PC-3 (cell line): ENCODE measurements around the gene PTGES. TPM values are rescaled to one million over a fixed set of nuclear protein-coding genes. Genes with fewer than 3 reads are reported as not detected.
A peak's percentile ranks its signal among the peaks of the same experiment; 100 is the strongest.

Source experiments
- ATAC-seq: fragments of 200-7000 bp; cut with Tn5 transposase; 2 replicates; pipeline ENCODE4 v1.9.1; 2020; ENCODE audit warnings: mild to moderate bottlenecking, moderate library complexity
- BruUV-seq: library from RNA; stranded (reverse); fragments of 400-500 nt; replicated peaks from 2 replicates; lab custom pipeline; 2021; lab: Mats Ljungman, UMichigan
- CTCF ChIA-PET: fragments of 300-600 bp; sonication (Branson Sonifier 250); formaldehyde crosslinking; loops from one replicate; lab custom pipeline; 2022; ENCODE audit warnings: antibody characterized with exemption; lab: Charles Lee
- POLR2A ChIA-PET: fragments of 300-600 bp; sonication (Branson Sonifier 250); formaldehyde crosslinking; loops from one replicate; lab custom pipeline; 2022; ENCODE audit warnings: antibody characterized with exemption; ENCODE audit not compliant: unreplicated experiment; lab: Charles Lee
- DNase-seq: peaks from one replicate; pipeline ENCODE4 v3.0.0-alpha.2; 2015
- H2AFZ ChIP-seq: fragments of 300-600 bp; sonication (generic); 2 replicates; pipeline ENCODE4 v1.6.0; 2016; ENCODE audit warnings: antibody characterized with exemption, low read length
- H3F3A ChIP-seq: fragments of 300-600 bp; sonication (generic); one replicate; pipeline ENCODE4 v1.6.0; 2017; ENCODE audit warnings: antibody characterized with exemption, low read length, control low read depth, mild to moderate bottlenecking; ENCODE audit not compliant: unreplicated experiment
- H3K27ac ChIP-seq: fragments of 300-600 bp; sonication (generic); 2 replicates; pipeline ENCODE4 v1.5.1; 2016; ENCODE audit warnings: mild to moderate bottlenecking, low read length
- H3K27me3 ChIP-seq: fragments of 300-600 bp; sonication (generic); 2 replicates; pipeline ENCODE4 v1.6.1; 2016; ENCODE audit warnings: low read length, mixed read lengths
- H3K36me3 ChIP-seq: fragments of 300-600 bp; sonication (generic); 2 replicates; pipeline ENCODE4 v1.6.1; 2016; ENCODE audit warnings: low read depth, mixed run types, low read length, mixed read lengths
- H3K4me1 ChIP-seq: fragments of 300-600 bp; sonication (generic); 2 replicates; pipeline ENCODE4 v1.5.1; 2016; ENCODE audit warnings: low read length; ENCODE audit not compliant: insufficient read depth
- H3K4me2 ChIP-seq: fragments of 300-600 bp; sonication (generic); 2 replicates; pipeline ENCODE4 v1.6.0; 2016; ENCODE audit warnings: low read length
- H3K4me3 ChIP-seq: fragments of 300-600 bp; sonication (generic); 2 replicates; pipeline ENCODE4 v1.5.1; 2016; ENCODE audit warnings: mild to moderate bottlenecking, low read length, mixed read lengths
- H3K79me2 ChIP-seq: fragments of 300-600 bp; sonication (generic); 2 replicates; pipeline ENCODE4 v1.6.1; 2017; ENCODE audit warnings: low read length, mixed read lengths
- H3K9ac ChIP-seq: fragments of 300-600 bp; sonication (generic); 2 replicates; pipeline ENCODE4 v1.6.0; 2016; ENCODE audit warnings: mild to moderate bottlenecking, low read length
- H3K9me2 ChIP-seq: fragments of 300-600 bp; sonication (generic); replicated peaks from 2 replicates; pipeline ENCODE4 v1.6.1; 2016; ENCODE audit warnings: mixed run types, low read length, mixed read lengths
- H3K9me3 ChIP-seq: fragments of 300-600 bp; sonication (generic); 2 replicates; pipeline ENCODE4 v1.6.1; 2016; ENCODE audit warnings: low read length, mixed read lengths
- H4K20me1 ChIP-seq: fragments of 300-600 bp; sonication (generic); 2 replicates; pipeline ENCODE4 v1.6.1; 2016; ENCODE audit warnings: low read length, mixed read lengths
- EZH2 ChIP-seq: fragments of 300-600 bp; sonication (generic); IDR thresholded peaks from one replicate; pipeline ENCODE4 v1.6.1; 2017; ENCODE audit warnings: antibody characterized with exemption, mild to moderate bottlenecking, low read length; ENCODE audit not compliant: unreplicated experiment
- EZH2phosphoT487 ChIP-seq: fragments of 300-600 bp; sonication (generic); IDR thresholded peaks from 2 replicates; pipeline ENCODE4 v1.6.1; 2018; ENCODE audit warnings: mild to moderate bottlenecking, antibody characterized with exemption, low read length, borderline replicate concordance
- intact Hi-C: fragments of 100-400 bp; cut with micrococcal nuclease; formaldehyde crosslinking; loops from 2 replicates; pipeline ENCODE4 v1.9.0; 2023
- total RNA-seq: library from RNA; depleted of rRNA; stranded (reverse); fragments of >200 nt; gene quantifications from 2 replicates; pipeline ENCODE4 v1.2.3, GENCODE V29; 2014
- TF ChIP-seq, protein P1 (sequence below): fragments of 300-600 bp; sonication (generic); conservative IDR thresholded peaks from 2 replicates; pipeline ENCODE4 v1.5.1; 2017; ENCODE audit warnings: antibody characterized with exemption, low read depth, mild to moderate bottlenecking, low read length

The PTGES gene
- total RNA-seq, 1 experiment from 2014 or later, result 21.0 TPM

DNA sequence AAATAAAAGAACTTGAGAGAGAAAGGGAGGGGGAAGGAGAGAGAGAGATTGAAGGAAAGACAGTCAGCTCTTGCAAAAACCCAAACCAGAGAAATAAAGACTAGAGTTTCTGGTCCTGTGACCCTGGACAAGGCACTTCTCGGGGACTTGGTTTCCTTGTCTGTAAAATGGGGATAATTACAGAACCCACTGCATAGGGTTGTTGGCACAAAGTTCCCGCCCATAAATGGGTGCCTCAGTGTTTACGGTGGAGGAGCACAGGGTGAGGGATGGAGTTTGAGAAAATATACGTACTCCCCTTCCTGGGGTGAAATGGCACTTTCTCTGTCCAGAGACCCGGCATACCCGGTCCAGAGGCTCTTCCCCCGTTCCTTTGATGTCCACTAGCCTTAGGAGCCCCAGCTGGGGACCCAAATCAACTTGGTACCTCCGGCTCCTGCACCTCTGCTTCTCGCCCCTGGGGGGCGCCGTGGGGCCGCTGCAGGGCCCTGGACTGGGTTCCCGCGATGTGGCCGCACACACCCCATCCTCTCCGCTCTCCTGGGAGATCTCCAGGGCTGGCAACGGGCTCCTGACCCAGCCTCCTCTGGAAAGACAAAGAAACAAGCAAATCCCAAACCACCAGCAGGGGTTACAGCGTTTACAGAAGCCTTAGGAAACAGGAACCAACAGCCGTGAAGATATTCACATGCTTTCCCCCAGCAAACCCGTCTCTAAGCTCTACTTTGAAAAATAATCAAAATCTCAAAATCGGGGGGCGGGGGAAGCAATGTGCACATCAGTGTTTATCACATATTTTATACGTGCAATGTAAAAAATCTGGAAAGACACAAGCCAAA, 26.3 kb downstream of the PTGES start:
- Histone ChIP-seq H4K20me1 (no peaks in the 10 kb centered on the region), H3K79me2 (no peaks in the 10 kb centered on the region), H3K9me2 (no peaks in the 10 kb centered on the region), H2AFZ (peak overlapping the region; percentile 52; the same call in 1 of the 2 replicates), H3K4me3 (peak overlapping the region; percentile 16; the same call in 1 of the 2 replicates), H3F3A (no peaks in the 10 kb centered on the region), H3K27me3 (no peaks in the 10 kb centered on the region), H3K27ac (no peak overlapping the region), H3K36me3 (no peaks in the 10 kb centered on the region), H3K9ac (no peak overlapping the region), H3K4me1 (no peaks in the 10 kb centered on the region), H3K9me3 (no peaks in the 10 kb centered on the region), H3K4me2 (peak overlapping the region; percentile 64)
- intact Hi-C loops, result loop anchor here (2.0 kb wide), 1 partner anchor 84 kb away; the partner anchor contains the start of gene ASB6
- ATAC-seq (peak; percentile 98), DNase-seq (peak; percentile 77)
- ChIA-PET POLR2A (no interaction called here), CTCF (interaction anchor here (0.6 to 1.3 kb wide), 3 partner anchors 55 to 70 kb away, joined by 3 to 6 read pairs (median 3); no protein-coding TSS in a partner anchor)
- TF ChIP-seq EZH2phosphoT487, result no peak
- TF ChIP-seq EZH2, result no peak
- TF ChIP-seq, protein P1, sequence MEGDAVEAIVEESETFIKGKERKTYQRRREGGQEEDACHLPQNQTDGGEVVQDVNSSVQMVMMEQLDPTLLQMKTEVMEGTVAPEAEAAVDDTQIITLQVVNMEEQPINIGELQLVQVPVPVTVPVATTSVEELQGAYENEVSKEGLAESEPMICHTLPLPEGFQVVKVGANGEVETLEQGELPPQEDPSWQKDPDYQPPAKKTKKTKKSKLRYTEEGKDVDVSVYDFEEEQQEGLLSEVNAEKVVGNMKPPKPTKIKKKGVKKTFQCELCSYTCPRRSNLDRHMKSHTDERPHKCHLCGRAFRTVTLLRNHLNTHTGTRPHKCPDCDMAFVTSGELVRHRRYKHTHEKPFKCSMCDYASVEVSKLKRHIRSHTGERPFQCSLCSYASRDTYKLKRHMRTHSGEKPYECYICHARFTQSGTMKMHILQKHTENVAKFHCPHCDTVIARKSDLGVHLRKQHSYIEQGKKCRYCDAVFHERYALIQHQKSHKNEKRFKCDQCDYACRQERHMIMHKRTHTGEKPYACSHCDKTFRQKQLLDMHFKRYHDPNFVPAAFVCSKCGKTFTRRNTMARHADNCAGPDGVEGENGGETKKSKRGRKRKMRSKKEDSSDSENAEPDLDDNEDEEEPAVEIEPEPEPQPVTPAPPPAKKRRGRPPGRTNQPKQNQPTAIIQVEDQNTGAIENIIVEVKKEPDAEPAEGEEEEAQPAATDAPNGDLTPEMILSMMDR, result peak; percentile 87
- BruUV-seq, result no TSS peak

DNA sequence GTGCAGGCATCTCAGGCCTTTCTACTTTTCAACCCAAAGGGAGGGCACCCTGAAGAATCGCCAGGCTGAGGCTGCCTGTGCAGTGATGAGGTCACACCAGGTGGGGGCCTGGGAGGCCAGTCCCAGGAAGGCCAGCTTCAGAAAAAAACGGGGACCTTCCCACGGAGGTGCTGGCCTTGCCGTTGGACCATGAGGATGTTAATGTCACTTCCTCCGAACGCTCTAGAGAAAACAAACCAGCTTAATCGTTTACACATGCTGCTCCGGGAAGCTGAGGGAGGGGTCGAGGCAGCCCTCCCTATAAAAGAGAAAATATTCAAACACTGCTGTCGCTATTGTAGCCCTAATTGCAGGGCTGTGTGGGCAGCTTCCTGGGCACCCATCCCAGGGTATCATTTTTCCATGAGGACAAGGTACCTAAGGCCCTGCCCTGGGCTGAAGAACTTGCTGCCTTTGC, 27.0 kb downstream of the PTGES start:
- Histone ChIP-seq H3K4me2 (no peak overlapping the region), H3K9me3 (no peaks in the 10 kb centered on the region), H3K4me3 (no peak overlapping the region), H4K20me1 (no peaks in the 10 kb centered on the region), H3K9ac (no peak overlapping the region), H3K4me1 (no peaks in the 10 kb centered on the region), H3K36me3 (no peaks in the 10 kb centered on the region), H3K27ac (no peak overlapping the region), H2AFZ (no peak overlapping the region), H3F3A (no peaks in the 10 kb centered on the region), H3K79me2 (no peaks in the 10 kb centered on the region), H3K27me3 (no peaks in the 10 kb centered on the region), H3K9me2 (no peaks in the 10 kb centered on the region)
- ChIA-PET POLR2A (no interaction called here), CTCF (interaction anchor here (0.6 to 1.3 kb wide), 4 partner anchors 54 to 77 kb away, joined by 3 to 6 read pairs (median 4); no protein-coding TSS in a partner anchor)
- BruUV-seq, result no TSS peak
- TF ChIP-seq, protein P1, result no peak
- TF ChIP-seq EZH2 (no peak), EZH2phosphoT487 (no peak)
- DNase-seq (no peak), ATAC-seq (no peak)
- intact Hi-C loops, result loop anchor here (2.0 kb wide), 1 partner anchor 83 kb away; the partner anchor contains the start of gene ASB6
